NCI-H2107 treated with DMSO at 0.1 percent for 48 hours (cell line): ENCODE results near the gene OR8D1.
"Not testable (repeated sequence)": the region's sequence is repeated elsewhere in the genome, so short reads cannot be mapped to it uniquely, and the experiment has no call there.

ENCODE experiments used
- DNase-seq: peaks from one replicate; lab custom pipeline; 2025; ENCODE audit not compliant: unreplicated experiment; lab: John Stamatoyannopoulos, UW

The OR8D1 gene

DNA sequence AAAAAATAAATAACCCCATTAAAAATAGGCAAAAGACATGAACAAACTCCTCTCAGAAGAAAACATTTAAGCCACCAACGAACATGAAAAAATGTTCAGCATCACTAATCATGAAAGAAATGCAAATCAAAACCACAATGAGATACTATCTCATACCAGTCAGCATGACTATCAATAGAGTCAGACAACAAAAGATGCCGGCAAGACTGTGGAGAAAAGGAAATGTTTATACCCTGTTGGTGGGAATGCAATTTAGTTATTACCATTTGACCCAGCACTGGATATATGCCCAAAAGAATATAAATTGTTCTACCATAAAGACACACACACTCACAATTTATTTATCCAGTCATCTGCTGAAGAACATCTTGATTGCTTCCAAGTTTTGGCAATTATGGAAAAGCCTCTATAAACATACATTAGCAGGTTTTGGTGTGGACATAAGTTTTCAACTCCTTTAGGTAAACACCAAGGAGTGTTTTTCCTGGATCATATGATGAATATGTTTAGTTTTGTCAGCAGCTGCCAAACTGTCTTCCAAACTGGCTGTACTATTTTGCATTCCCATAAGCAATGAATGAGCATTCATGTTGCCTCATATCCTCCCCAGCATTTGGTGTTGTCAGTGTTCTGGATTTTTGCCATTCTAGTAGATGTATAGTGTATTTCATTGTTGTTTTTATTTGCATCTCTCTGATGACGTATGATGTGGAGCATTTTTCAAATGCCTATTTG, 28.0 kb downstream of the OR8D1 start:
- no peak for DNase-seq

DNA sequence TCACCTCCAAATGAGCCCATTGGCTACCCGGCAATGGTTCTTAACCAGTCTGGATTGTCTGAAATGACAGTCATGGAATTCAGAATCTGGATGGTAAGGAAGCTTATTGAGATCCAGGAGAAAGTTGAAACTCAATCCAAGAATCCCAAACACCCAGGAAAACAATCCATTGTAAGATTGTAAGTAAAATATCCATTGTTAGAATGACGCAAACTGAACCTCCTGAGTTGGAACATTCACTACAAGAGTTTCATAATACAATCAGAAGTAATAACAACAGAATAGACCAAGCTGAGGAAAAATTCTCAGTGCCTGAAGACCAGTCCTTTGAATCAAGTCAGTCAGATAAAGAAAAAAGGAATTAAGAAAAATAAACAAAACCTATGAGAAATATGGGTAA, 35.5 kb downstream of the OR8D1 start:
- DNase-seq: no peak

DNA sequence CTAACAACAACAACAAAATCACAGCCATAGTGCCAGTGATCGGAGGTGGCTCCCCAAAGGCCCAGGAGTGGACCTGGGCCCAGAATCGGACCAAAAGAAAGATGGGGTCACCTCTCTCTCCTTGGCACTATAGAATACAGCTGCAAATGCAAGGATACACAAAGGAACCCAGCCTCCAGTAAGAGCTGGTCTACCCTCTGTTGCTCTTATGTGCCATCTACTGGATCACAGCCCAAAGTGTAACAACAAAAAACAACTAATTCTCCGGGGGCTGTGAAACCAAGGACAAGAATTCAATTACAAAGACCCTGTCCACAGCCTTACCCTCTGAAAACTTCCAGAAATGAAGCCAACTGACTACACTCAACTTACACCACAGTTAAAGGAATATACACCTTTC, 35.9 kb downstream of the OR8D1 start:
- no peak for DNase-seq

DNA sequence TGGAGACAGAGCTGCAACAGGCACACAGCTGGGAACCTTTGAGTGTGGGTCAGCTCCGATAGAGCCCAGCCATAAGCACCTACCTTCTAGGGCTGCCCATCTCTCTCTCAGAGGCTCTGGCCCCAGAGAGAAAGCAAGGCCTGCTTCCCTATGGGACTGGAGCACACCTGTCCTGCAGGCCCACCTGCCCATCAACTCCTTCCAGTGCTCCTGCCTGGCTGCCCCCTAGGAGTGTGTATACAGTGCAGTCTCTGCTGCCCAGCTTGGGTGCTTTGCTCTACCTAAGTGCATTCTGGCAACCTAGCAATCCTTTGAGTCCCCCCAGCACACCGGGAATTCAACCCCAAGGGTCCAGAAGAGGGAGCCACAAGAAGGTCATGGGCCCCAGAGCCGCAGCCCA, 36.5 kb downstream of the OR8D1 start:
- DNase-seq: no peak

DNA sequence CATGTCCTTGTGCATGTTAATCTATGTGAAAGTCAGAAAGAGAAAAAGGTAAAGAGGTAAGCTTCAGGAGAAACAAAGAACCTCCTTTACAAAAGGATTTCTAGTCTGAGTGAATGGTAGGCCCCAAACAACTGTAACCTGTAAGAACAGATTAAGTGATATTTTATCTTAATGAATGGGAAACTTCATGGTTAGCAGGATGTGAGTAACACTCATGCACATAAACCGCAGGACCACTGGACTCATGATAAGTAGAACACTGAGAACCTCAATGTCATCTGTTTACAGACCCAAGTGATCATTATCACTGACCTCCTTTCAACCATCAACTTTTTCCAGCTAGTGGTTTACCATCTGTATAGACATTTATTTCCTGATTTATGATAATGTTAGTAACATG, 37.7 kb downstream of the OR8D1 start:
- no peak for DNase-seq

DNA sequence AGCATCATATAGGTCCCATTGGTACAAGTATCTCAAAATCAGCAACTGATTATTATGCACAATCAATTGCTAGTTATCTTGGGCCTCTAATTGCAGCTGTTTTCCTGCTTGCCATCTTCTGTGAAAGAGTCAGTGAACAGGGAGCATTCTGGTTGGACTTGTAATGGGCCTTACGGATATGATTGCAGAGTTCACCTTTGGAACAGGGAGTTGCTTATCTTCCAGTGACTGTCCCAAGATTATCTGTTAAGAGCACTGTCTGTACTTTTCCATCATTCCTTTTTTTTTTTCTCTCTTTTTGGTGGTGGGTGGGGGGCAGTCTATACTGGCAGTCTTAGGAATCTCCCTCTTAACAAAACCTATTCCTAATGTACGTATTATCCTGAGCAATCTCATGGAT, 39.7 kb downstream of the OR8D1 start:
- DNase-seq: no peak

DNA sequence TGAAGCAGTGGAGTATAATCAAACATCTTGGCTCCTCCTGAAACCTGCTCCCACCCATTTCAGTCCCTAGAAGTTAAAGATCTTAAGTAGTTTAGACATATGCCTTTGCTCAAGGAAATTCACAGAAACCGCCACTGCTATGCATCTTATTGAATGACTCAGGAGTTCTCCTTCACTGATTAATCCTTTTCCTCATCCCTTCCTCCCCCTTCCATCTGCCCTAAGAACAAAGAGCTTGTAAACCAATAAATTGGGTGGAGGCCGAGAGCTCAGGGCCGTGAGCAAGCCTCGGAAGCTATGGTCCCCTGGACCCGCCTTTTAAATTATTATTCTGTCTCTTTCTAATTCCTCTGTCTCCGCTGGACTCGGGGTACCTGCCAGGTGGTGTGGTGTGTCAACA, 42.9 kb downstream of the OR8D1 start:
- DNase-seq: not testable (repeated sequence)

DNA sequence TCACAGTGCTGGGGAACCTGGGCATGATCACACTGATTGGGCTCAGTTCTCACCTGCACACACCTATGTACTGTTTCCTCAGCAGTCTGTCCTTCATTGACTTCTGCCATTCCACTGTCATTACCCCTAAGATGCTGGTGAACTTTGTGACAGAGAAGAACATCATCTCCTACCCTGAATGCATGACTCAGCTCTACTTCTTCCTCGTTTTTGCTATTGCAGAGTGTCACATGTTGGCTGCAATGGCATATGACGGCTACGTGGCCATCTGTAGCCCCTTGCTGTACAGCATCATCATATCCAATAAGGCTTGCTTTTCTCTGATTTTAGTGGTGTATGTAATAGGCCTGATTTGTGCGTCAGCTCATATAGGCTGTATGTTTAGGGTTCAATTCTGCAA, 48.7 kb downstream of the OR8D1 start:
- DNase-seq: not testable (repeated sequence)

DNA sequence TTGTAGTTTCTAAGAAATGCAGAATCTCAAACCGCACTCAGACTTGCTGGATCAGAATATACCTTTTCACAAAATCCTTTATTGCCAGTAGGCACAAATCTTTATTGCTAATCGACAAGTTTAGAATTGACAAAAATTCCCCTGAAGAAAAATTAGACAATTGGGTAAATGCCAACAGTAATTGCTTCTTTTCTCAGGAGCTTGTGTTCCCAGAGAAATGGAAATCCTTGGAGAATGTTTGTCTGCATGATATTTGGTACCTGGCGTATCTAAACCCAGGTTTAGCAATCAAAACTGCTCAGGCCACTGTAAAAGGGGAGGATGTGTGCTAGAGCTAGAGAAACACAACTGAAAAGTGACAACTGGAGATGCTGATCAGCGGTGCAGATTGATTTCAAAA, 57.7 kb downstream of the OR8D1 start, which contains the start of gene OR8G5:
TSS of gene OR8G5 (plus strand) at position 301 of the 400 bp plus-strand sequence. CDS start 8,556 bp downstream, outside the sequence.
- no peak for DNase-seq
